MM.1S (cell line): Measurements from ENCODE around the gene MACROD1.

Experiments
- DNase-seq: peaks from one replicate; pipeline ENCODE4 v3.0.0-alpha.2; 2015
- H2AFZ ChIP-seq: fragments of 300-600 bp; sonication (generic); 2 replicates; pipeline ENCODE4 v1.6.0; 2016; ENCODE audit warnings: antibody characterized with exemption, low read length
- H3F3A ChIP-seq: fragments of 300-600 bp; sonication (generic); 2 replicates; pipeline ENCODE4 v1.6.1; 2016; ENCODE audit warnings: mild to moderate bottlenecking, antibody characterized with exemption, low read length, moderate library complexity, mixed read lengths; ENCODE audit not compliant: insufficient read depth
- H3K27ac ChIP-seq: fragments of 300-600 bp; sonication (generic); 2 replicates; pipeline ENCODE4 v1.5.1; 2016; ENCODE audit warnings: mild to moderate bottlenecking, low read length
- H3K27me3 ChIP-seq: fragments of 300-600 bp; sonication (generic); replicated peaks from 2 replicates; pipeline ENCODE4 v1.6.0; 2016; ENCODE audit warnings: low read length; ENCODE audit not compliant: insufficient read depth
- H3K36me3 ChIP-seq: fragments of 300-600 bp; sonication (generic); replicated peaks from 2 replicates; pipeline ENCODE4 v1.6.1; 2016; ENCODE audit warnings: mild to moderate bottlenecking, low read length, mixed read lengths; ENCODE audit not compliant: insufficient read depth
- H3K4me1 ChIP-seq: fragments of 300-600 bp; sonication (generic); 2 replicates; pipeline ENCODE4 v1.6.1; 2016; ENCODE audit warnings: low read length, mixed read lengths
- H3K4me2 ChIP-seq: fragments of 300-600 bp; sonication (generic); 2 replicates; pipeline ENCODE4 v1.6.0; 2016; ENCODE audit warnings: low read depth, low read length
- H3K4me3 ChIP-seq: fragments of 300-600 bp; sonication (generic); 2 replicates; pipeline ENCODE4 v1.5.1; 2016; ENCODE audit warnings: low read length, mixed read lengths
- H3K79me2 ChIP-seq: fragments of 300-600 bp; sonication (generic); 2 replicates; pipeline ENCODE4 v1.6.1; 2016; ENCODE audit warnings: mixed run types, low read length, mixed read lengths
- H3K9ac ChIP-seq: fragments of 300-600 bp; sonication (generic); 2 replicates; pipeline ENCODE4 v1.6.1; 2016; ENCODE audit warnings: low read length, mixed read lengths
- H3K9me2 ChIP-seq: fragments of 300-600 bp; sonication (generic); replicated peaks from 2 replicates; pipeline ENCODE4 v1.6.1; 2016; ENCODE audit warnings: mild to moderate bottlenecking, low read length, mixed read lengths; ENCODE audit not compliant: insufficient read depth
- H3K9me3 ChIP-seq: fragments of 300-600 bp; sonication (generic); replicated peaks from 2 replicates; pipeline ENCODE4 v1.6.1; 2016; ENCODE audit warnings: mild to moderate bottlenecking, low read length, mixed read lengths; ENCODE audit not compliant: insufficient read depth
- H4K20me1 ChIP-seq: fragments of 300-600 bp; sonication (generic); 2 replicates; pipeline ENCODE4 v1.6.1; 2016; ENCODE audit warnings: mild to moderate bottlenecking, low read length, moderate library complexity, mixed read lengths; ENCODE audit not compliant: insufficient read depth
- CTCF ChIP-seq: fragments of 300-600 bp; sonication (generic); IDR thresholded peaks from 2 replicates; pipeline ENCODE4 v1.5.1; 2016; ENCODE audit warnings: antibody characterized with exemption, low read length, mixed read lengths
- EZH2 ChIP-seq: fragments of 300-600 bp; sonication (generic); optimal IDR thresholded peaks from 2 replicates; pipeline ENCODE3; 2017; ENCODE audit warnings: low read depth, mild to moderate bottlenecking, antibody characterized with exemption, low read length, mixed read lengths
- EZH2phosphoT487 ChIP-seq: fragments of 300-600 bp; sonication (generic); IDR thresholded peaks from 2 replicates; pipeline ENCODE4 v1.6.1; 2018; ENCODE audit warnings: antibody characterized with exemption, low read length

MACROD1 gene

GRCh38 chr11:64020976-64021756, 144.7 kb downstream of the MACROD1 start:
- DNase-seq, result no peak
- H3K4me1 ChIP-seq, result no peaks in the 10 kb centered on the region
- H3K9me3 ChIP-seq, result no peaks in the 10 kb centered on the region
- TF ChIP-seq CTCF, result no peak
- no peak for TF ChIP-seq EZH2phosphoT487
- TF ChIP-seq EZH2, result no peak
- no peak overlapping the region for H3K4me3 ChIP-seq
- no peaks in the 10 kb centered on the region for H3K27me3 ChIP-seq
- no peaks in the 10 kb centered on the region for H3K79me2 ChIP-seq
- H3K27ac ChIP-seq, result no peak overlapping the region
- no peak overlapping the region for H3K9ac ChIP-seq
- H2AFZ ChIP-seq, result no peak overlapping the region
- H3K9me2 ChIP-seq, result no peaks in the 10 kb centered on the region
- H3K4me2 ChIP-seq, result no peak overlapping the region
- no peaks in the 10 kb centered on the region for H3K36me3 ChIP-seq
- H3F3A ChIP-seq, result no peaks in the 10 kb centered on the region
- no peaks in the 10 kb centered on the region for H4K20me1 ChIP-seq

- Histone ChIP-seq H3K36me3 (no peaks in the 10 kb centered on the region), H3K27ac (no peak overlapping the region), H3K9me3 (no peaks in the 10 kb centered on the region), H3K27me3 (no peaks in the 10 kb centered on the region), H3K9me2 (no peaks in the 10 kb centered on the region), H3K79me2 (no peaks in the 10 kb centered on the region), H3F3A (no peaks in the 10 kb centered on the region), H3K4me3 (no peak overlapping the region), H4K20me1 (no peaks in the 10 kb centered on the region), H3K4me2 (no peak overlapping the region), H2AFZ (no peak overlapping the region), H3K9ac (no peak overlapping the region), H3K4me1 (no peaks in the 10 kb centered on the region)
- TF ChIP-seq EZH2 (no peak), EZH2phosphoT487 (no peak), CTCF (no peak)
- DNase-seq, result no peak
Measured at GRCh38 chr11:64019106-64020037, 146.5 kb downstream of the MACROD1 start.

GRCh38 chr11:64018310-64018709, 147.6 kb downstream of the MACROD1 start:
- TF ChIP-seq EZH2phosphoT487 (no peak), CTCF (no peak), EZH2 (no peak)
- H3K4me1 ChIP-seq, result no peaks in the 10 kb centered on the region

More at GRCh38 chr11:64018310-64018709, 147.6 kb downstream of the MACROD1 start:
- Histone ChIP-seq H4K20me1 (no peaks in the 10 kb centered on the region), H3F3A (no peaks in the 10 kb centered on the region), H3K4me3 (no peak overlapping the region), H3K4me2 (no peak overlapping the region), H3K79me2 (no peaks in the 10 kb centered on the region), H2AFZ (no peak overlapping the region), H3K9me2 (no peaks in the 10 kb centered on the region), H3K27me3 (no peaks in the 10 kb centered on the region), H3K27ac (no peak overlapping the region), H3K9me3 (no peaks in the 10 kb centered on the region), H3K36me3 (no peaks in the 10 kb centered on the region), H3K9ac (no peak overlapping the region)
- DNase-seq, result no peak
